Activated naive CD4-positive, alpha-beta T cell (primary cell): Measurements from ENCODE around the gene C11orf24.
A peak's percentile ranks its signal among the peaks of the same experiment; 100 is the strongest.
"Not testable (repeated sequence)": the region's sequence is repeated elsewhere in the genome, so short reads cannot be mapped to it uniquely, and the experiment has no call there.

Source experiments
- DNase-seq, 4 experiments: peaks; one replicate each; lab custom pipeline; 2025; lab: John Stamatoyannopoulos, UW

C11orf24 gene

DNA sequence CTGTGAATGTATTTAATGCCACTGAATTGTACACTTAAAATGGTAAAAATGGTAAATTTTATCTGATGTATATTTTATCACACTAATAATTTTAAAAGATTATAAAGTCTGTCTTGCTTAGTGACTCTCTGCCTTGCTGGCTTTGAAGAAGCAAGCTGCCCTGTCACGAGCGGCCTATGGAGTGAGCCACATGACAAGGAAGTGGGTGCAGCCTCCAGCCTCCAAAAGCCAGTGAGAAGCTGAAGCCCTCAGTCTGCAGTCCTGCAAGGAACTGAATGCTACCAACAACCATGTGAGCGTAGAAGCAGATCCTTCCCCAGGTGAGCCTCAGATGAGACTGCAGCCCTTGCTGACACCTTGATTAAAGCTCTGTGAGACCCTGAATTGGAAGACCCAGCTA, 20.0 kb downstream of the C11orf24 start:
- no peak for DNase-seq

DNA sequence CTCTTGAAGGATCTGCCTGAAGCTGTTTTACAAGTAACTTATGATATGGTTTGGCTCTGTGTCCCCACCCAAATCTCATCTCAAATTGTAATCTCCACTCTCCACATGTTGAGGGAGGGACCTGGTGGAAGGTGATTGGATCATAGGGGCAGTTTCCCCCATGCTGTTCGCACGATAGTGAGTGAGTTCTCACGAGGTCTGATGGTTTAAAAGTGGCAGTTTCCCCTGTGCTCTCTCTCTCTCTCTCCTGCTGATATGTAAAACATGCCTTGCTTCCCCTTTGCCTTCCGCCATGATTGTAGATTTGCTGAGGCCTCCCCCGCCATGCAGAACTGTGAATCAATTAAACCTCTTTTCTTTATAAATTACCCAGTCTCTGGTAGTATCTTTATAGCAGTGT, 26.9 kb downstream of the C11orf24 start:
- DNase-seq, result not testable (repeated sequence)

DNA sequence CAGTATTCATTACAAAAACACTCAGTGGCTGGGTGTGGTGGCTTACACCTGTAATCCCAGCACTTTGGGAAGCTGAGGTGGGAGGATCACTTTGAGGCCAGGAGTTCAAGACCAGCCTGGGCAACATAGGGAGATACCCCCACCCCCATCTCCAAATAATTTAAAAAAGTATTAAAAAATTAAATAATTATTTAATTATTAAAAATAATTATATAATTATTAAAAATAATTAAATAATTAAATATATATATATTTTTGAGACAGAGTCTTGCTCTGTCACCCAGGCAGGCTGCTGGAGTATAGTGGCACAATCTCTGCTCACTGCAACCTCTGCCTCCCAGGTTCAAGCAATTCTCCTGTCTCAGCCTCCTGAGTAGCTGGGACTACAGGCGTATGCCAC, 27.9 kb downstream of the C11orf24 start:
- DNase-seq, result not testable (repeated sequence)

DNA sequence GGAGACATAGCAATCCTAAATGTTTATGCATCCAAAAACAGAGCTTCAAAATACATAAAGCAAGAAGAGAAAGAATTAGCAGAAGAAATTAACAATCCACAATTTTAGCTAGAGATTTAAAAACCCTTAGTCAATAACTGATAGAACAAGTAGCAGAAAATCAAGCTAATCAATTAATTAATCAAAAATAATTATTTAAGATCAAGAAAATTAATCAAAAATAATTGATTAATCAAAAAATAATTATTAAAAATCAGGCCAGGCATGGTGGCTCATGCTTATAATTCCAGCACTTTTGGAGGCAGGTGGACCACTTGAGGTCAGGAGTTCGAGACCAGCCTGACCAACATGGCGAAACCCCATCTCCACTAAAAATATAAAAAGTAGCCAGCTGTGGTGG, 29.2 kb downstream of the C11orf24 start:
- no peak for DNase-seq

DNA sequence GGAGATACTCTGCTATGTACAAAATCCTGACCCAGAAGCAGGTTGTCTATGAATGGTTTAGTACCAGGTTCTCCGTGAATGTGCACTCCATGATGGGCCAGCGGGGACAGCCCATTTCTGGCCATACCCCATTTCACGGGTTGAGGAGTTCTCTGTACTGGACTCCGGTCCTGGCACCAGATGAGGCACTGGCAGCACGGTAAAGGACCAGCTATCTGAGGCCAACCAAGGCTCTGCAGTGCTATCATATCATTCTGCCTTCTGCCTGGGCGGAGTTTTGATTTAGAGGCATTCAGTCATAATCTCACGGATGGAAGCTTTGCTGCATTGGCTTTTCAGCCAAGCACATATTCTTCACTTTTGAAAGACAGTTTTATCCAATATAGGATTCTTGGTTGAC, 40.2 kb downstream of the C11orf24 start:
- no peak for DNase-seq

DNA sequence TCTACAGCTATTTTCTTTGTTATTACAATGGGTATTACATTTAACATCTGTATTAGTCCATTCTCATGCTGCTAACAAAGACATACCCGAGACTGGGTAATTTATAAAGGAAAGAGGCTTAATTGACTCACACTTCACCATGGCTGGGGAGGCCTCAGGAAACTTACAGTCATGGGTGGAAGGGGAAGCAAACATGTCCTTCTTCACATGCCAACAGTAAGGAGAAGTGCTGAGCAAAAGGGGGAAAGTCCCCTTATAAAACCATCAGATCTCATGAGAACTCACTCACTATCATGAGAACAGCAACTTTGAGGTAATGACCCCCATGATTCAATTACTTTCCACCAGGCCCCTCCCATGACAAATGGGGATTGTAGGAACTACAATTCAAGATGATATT, 42.2 kb downstream of the C11orf24 start:
- no peak for DNase-seq

DNA sequence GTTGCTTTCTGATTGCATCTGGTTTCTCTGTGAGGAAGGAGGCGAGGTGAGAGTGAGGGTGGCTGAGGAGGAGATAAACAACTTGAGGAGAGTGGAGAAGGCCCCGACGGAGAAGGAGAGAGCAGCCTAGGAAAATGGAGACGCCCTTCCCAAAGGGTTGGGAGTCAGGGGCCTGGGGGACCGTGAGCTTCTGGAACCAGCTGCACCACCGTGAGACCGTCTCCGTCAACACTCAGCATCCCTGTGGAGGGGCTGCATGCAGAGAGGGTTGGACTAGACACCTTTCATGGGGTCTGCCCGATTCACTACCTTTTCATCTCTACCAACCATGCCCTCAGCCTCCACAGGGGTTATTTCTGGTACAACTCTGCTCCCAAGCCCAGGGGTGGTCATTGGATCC, 45.4 kb downstream of the C11orf24 start:
- DNase-seq, result no peak

DNA sequence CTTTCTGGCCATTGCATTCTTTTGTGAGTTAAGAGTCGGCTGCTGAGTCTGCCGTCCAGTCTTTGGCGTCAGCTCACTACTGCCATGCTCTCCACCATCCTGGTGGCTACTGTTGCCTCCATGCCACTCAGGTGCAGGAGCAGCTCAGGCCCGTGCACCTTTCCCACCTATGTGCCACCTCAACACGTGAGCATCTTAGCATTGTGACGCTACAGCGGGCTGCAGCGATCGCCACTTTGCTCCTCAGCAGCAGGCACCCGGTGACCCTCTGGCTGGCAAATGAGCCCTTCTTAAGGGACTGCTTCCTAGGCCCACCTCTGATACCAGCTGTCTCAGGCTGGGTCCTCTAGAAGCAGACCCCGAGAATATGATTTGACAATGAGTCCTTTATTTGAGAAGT, 47.2 kb downstream of the C11orf24 start:
- DNase-seq, result no peak

DNA sequence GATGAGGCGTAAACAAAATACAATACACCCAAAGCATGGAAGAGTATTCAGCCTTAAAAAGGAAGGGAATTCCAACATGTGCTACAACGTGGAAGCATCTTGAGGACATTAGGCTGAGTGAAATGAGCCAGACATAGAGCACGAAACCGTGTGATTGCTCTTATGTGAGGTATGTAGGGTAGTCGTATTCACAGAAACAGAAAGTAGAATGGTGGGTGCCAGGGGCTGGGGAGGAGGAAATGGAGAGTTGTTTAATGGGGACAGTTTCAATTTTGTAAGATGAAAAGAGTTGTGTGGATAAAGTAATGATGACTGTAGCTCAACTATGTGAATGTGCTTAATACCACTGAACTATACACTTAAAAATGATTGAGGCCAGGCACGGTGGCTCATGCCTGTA, 48.5 kb downstream of the C11orf24 start:
- DNase-seq, result no peak

DNA sequence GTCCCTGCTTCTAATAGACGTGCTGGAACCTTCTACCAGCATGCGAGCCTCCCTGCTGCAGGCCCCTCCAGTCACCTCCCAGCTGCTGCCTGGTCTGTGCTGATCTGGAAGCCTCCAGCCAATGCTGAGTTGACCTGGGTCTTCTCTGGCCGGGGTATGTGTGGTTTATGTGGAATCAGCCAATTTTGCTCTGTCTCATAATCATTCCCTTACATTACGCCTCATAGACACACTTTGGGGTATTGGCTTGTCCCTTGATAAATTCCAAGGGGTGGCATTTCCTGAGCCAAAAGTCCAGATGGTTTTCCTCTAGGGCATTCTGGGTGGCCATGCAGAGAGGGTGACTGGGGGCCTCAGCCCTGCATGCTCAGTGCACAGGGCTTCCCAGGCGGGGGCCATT, 50.4 kb downstream of the C11orf24 start:
- no peak for DNase-seq

DNA sequence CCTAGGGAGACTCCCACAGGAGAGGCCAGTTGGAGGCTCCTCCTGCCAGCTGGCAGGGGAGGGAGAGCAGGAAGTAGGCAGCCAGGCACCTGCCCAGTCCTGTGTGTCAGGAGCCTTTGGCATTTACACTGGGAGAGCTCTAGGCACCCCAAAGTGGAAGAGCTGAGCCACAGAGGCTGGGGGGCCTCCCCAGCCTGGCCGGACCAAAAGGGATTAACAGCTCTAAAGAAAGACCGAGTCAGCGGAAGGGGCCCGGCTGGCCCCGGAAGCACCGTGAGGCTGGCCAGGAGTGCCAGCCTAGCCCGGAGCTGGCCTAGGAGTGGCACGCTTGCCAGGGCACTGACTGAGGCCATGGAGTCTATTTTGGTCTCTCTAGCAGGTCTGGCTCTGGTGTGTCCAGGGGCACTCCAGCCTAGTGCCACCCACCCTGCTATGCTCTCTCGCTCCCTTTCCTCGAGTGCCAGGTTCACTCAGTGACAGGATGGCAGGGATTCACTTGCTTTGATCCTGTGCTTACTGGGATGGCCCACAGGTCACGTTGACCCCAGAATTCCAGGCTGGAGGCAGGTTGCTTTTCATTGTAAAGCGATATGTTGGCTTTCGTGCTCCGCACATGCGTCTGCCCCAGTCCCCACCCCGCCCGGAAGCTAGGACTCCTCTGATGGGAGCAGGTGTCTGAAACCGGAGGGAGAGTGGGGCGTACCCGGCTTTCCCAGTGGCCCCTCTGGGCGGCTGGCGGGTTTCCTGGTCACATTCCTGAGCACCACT, 55.4 kb downstream of the C11orf24 start:
- DNase-seq, result no peak

DNA sequence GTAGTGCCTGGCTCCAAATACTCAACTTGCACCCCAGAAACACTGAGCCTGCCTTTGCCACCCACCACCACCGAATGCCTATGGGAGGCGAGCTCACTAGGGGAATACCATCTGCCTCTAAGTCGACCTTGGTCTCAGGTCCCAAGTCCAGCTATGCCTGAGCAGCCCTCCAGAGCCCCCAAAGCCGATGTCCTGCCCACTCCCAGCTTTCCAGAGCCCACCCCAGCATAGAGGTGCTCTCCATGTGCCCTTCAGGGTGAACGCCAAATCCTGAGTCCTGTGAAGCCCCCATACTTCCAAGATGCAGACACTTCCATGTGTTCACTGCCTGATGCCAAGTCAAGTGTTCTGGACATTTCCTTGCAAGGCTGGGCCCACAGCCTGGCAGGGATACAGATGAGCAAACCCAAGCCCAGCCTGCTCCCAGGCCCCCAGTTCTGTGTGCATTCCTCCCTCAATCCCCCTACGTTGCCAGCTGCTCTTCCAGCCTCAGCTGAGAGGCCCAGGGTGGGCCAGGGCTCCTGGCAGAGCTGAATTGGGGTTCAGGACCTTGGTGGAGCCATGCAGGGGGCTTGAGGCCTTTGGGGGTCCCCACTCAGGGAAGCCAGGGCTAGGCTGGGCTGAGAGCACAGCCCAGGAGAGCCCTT, 56.1 kb downstream of the C11orf24 start:
- DNase-seq, result no peak

DNA sequence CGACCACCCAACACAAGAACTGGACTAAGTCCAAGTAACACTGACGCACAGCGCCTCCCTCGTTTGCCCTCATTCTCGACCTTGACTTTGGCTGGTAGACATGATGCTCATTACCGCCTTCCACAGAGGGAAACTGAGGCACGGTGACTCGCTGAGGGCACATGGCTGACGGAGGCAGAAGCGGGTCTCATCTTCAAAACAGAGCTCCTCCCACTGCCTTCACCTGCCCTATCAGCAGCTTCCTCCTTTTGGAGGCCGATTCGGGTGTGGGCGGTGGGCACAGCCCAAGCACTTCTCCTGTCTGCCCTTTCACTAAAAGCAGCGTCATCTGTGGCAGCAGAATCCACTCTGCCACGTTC, 56.7 kb downstream of the C11orf24 start:
- no peak for DNase-seq

DNA sequence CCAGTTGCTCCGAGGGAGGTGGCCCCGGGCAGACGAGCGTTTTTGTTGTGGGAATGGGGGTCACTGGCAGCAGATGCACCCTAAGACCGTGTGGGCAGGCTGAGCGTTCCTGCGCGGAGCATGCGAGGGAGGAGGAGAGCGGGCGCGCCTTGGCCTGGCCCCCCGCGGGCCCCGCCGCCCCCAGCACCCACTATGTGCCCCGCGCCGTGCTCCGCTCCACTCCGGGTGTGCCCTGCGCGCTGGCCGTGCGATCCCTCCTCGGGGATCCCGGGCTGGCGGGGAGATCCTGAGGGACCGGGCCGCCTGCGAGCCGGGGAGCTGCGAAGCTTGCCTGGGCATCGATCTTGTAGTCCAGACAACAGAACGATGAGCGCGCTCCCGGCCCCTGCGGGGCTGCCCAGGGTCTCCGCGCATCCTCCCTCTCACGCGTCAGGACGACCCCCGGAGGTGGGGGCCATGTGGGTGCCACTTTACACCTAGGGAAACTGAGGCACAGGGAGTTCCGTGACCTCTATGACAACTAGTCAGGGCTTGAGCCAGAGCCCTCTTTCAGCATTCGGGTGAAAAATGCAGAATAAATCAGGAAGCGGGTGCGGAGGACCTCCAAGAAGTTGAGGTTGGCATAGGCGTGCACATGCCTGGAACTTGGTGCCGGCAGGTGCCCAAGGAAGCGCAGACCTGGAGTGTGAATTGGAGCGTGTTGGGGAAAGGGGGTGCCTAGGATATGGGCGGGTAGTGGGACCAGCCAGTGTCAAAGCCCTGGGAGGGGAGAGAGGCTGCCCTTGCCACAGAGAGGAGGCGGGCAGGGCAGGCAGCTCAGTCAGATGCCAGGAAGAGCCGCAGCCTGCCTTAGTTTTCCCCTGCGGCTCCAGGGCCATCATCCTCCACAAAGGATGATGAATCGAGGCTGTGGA, 57.3 kb downstream of the C11orf24 start:
- no peak for DNase-seq

DNA sequence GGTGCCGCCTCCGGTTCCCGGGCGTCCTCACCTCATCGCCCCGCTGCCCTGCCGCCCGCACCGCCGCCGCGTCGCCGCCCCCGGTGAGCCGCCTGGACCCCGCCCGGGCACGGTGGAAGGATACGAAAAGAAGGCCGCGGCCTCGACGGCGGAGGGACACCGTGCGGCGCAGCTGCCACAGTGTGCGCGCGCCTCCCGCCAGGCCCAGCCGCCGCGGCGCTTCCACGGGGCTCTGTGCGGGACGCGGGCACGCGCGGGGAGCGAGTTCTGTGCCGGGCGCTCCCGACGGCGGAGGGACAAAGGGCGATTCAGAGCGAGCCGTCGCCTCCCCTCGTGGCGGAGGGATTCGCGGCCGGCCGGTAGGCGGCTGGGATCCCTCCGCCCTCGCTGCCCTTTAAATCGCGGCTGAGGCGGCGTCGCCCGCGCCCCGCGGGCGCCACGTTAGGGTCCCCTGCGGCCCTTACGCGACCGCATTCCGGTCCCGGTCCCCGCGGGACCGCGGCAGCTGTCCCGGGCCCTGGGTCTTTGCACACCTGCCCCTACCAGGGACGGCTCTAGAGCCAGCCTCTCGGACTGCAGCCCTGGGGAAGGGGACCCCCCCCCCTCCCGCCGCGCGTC, 58.1 kb downstream of the C11orf24 start:
- peak; percentile 64 to 85 (median 78) for DNase-seq

DNA sequence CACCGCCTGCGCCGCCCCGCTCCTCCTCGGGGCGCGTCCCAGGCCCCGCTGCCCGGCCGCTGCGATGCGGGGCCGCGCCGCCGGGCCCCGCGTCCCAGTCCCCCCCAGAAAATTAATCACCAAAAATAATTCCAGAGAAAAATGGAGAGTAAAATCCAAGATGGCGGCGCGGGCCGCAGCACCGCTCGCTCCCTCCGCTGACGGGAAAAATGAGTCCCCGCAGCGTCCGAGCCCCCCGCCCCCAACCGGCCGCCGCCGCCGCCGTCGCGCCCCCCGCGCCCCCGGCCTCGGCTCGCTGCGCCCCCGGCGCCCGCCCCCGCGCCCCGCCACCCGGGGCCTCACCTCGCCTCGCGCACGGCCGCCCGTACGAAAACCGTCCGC, 58.6 kb downstream of the C11orf24 start, which contains the start of gene KMT5B:
Gene KMT5B, minus strand, starts transcription at position 162 of the 381 bp plus-strand sequence. CDS start 23,220 bp downstream, outside the sequence.
- peak in 3 of 4 experiments; percentile 42 to 57 (median 47) for DNase-seq

DNA sequence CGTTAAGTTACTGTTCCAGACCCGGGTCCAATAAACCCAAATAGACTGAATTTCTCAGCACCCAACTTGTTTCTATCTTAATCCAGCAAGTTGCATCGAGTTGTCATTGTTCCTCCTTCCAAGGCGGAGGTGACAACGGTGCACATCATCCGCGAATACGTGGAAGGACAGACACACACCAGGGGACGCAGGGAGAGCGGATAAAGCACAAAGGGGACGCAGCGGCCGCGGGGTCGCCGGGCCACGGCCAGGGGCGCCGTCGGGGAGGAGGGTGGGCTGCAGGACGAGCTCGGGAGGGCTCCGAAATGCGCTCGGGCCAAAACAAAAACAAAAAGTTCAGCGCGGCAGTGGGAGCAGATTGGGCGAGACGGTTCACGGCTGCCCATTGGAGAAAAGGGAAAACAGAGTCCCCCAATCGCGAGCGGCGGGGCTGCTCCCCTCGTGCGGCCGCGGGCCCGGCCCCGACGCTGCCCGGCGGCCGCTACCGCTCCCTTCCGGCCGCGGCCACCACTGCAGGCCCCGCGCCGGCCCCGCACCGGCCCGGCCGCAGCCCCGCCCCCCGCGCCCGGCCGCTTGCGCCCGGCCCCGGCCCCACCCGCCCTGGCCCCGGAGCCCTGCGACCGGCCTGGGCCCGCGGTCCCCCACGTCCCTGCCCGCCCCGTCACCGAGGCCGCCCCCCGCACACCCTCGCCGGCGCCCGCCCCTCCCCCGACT, 59.2 kb downstream of the C11orf24 start:
- DNase-seq, result peak in 2 of 4 experiments; percentile 11 to 44

DNA sequence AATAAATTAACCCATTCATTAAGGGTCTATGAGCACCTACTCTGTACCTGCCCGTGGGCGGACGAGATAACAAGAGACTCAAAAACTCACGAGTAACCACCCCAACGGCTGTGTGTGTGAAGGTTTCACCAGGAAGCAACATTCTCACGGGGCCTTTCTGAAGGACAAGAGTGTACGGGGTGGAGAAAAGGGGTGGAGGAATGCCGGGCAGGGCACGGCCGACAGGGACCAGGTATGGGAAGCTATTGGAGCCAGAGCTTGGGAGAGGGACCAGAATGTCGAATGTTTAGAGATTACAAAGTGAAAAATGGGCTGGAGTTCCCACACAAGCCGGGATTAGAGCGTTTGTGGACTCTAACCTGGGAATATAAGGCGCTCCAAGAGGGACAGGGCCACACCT, 60.2 kb downstream of the C11orf24 start:
- no peak for DNase-seq
